GM18868 (cell line): ENCODE results near the gene MEIS2.

Experiments
- ATAC-seq: cut with Tn5 transposase; IDR thresholded peaks from one replicate; pipeline ENCODE4 v1.9.1; 2021; ENCODE audit warnings: mild to moderate bottlenecking, moderate library complexity; ENCODE audit not compliant: unreplicated experiment

The MEIS2 gene

DNA sequence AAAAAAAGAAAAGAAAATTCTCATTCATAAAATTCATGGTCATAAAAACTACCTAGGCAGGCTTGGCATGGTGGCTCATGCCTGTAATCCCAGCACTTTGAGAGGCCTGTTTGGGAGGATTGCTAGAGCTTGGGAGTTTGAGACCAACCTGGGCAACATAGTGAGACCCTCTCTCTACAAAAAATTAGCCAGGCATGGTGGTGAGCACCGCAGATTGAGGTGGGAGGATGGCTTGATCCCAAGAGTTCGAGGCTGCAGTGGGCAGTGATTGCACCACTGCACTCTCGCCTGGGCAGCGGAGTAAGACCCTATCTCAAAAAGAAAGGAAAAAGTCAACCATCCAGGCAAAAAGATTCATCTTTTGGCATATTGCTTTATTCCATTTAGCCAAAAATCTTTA lies 58.5 kb downstream of the MEIS2 start:
- no peak for ATAC-seq

DNA sequence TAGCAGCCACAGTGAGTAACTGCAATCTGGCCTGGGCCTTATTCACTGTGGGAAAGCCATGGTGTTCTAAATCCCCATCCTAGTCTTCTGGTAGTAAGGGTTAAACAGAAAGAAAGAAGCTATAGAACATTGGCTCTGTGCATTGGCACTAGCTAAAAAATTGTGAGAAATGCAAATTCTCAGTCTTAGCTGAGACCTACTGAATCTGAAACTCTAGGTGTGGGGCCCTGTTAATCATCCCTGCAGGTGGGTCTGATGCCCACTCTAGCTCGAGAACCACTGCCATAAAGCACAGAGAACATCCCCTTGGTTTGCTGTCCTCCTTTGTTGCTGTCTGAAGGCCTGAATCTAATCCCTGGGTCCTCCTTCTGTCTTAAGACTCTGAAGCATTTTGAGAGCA lies 59.3 kb downstream of the MEIS2 start:
- no peak for ATAC-seq

DNA sequence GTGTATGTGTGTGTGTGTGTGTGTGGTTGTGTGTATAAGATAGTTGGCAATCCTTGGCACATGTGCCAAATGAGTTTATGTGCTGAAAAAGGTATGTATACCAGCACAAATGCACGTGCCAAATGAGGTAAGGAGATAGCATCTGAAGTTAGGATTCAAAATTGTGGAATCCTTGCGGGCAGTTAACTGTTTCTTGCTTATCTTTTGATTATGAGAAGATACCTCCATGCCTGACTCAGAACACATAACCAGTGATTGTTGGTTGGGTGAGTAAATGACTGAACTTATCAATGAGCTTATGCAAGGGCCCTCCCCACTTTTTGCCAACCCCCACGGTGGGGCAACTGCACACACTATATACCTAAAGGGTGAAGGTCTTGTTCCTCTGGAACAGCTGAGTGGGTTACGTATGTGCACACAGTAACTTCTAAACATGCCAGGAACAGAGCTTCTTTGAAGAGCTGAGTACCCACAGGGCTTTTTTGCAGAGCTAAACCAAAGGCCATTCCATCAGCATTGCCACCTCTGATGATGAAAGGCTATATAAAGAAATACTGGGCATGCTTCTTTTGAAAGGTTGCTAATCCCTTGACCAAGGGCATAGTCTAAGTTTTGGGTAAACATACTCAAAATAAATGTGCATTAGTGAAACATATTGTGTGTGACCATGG lies 60.1 kb downstream of the MEIS2 start:
- ATAC-seq = no peak

DNA sequence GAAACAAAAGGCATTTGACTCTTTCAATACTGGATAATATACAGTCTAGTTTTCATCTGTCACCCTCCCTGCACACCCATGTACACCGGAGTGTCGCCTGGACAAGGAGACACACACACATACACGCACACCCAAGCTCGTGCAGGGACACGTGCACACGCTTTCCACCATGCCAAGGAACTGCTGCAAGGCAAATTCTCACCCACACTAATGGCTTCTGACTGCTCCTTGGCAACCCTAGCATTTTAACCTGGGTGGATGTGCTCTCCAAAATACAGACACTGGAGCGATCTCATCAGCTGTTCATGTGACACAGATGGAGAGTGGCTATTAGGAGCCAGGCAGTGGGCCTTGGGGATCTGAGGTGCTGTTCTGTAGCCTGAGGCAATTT lies 61.6 kb downstream of the MEIS2 start:
- ATAC-seq = no peak

DNA sequence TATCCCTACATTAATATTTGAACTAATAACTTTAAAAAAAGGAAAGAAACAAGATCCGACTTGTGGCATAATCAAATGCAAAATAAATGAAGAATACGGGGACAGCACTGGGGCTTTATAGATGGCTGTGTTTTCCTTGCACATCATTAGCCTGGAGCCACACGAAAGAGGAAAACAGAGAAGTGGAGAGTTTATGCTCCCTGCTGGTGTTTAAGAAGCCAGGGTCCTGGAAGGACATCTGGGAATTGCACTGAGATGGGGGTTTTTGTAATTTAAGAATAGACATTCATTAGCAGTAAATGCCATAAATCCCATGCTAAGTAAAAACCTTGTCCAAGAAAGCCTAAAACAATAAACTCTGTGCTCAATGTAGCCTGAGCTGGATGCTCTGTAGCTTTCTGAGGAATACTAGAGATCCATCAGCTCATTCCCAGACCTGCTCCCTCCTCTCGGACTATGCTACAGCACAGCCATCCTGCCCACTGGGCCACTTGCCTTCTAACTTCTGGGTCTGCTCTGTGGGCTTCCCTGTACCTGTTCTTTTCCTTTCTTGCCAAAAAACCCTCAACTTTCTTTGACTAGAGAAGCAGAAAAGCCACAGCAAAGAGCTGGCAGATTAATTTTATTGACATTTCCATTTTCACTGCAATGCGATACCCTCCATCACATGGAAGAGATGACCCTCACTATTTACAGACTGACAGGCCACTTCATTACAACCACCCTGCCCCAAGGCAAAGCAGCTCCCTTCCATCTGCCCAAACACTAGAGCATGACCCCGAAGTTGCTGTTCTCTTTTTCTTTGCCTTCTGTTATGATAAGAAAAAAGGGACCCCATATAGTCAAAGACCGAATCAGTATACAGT lies 62.3 kb downstream of the MEIS2 start:
- no peak for ATAC-seq

DNA sequence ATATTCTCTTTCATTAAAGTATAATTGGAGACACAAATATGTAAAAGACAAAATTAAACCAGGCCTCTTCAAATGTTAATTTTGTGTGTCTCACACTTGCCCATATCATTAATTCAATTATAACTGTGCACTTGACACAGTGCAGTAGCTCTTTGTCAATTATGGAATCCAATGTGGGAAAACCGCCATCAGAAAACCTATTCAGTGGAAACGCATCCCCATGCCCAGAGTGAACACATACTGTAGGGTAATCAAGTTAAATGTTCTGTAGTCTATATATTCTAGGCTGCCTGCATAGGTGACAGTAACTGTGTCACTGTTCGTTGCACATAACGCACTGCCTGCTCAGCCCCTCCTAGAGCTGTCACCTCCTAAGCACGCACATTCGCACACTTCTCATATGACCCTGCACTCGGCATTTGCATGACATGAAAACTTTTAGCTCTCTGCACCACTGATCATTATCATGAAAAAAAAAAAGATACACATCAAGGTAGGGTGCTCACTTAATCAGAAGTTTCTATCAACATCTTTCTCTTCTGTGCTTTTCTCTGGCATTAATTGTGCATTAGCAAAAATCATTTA lies 63.2 kb downstream of the MEIS2 start:
- ATAC-seq = no peak

DNA sequence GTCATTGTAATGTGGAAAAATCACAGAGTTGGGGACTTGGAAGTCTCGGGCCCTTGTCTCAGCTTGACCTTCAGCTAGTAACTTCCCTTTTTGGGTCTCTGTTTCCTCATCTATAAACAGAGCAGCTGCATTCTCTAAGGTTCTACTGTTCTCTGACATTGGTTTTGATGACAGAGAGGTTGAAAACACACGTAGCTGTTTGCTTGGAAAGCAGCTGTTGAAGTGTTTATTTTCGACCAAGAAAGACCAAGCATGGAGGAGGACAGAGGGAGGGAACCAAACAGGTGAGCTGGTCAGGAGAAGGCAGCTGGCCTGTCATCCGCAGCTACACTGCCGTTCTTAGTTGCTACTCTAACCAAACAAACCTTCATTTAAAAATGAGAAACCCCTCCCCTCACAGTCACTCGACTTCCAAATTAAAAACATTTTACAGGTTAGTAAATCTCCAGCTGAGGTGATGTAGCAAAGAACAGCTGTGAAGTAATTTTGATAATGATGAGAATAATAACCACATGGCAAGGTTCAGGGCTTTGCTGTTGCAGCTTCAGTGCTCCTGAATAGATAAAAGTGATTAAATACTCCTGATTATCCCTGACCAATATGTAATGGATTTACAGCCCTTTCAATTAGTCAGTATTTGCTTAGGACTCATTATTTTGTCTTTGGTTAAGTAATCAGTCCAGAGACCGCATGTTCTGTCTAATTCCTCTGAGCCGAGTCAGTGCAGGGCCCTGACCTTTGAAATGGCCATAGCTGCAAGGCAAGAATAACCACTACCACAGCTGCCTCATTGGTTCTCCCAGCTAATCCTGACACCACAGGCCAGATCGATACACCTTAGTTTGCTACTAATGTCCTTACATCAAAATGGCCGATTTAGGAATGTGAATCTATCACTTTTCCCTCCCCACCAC lies 65.3 kb downstream of the MEIS2 start:
- no peak for ATAC-seq

DNA sequence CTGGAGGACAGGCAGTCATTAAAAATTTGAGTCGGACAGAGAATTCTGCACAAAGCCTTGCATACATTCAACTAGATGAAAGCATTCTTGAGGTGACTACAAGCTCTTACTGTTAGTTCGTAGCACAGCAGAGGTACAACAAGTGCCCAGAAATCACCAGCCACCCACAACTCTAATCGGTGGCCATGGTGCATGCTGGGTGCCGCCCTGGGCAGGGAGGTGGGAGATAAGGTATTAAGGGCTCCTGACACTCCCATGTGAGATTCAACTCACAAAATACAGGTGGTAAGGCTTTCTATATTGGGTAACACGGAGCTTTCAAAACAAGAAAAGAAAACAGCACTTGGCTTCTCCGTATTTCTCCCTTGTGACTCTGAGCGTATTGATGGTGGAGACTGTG lies 66.0 kb downstream of the MEIS2 start:
- no peak for ATAC-seq

DNA sequence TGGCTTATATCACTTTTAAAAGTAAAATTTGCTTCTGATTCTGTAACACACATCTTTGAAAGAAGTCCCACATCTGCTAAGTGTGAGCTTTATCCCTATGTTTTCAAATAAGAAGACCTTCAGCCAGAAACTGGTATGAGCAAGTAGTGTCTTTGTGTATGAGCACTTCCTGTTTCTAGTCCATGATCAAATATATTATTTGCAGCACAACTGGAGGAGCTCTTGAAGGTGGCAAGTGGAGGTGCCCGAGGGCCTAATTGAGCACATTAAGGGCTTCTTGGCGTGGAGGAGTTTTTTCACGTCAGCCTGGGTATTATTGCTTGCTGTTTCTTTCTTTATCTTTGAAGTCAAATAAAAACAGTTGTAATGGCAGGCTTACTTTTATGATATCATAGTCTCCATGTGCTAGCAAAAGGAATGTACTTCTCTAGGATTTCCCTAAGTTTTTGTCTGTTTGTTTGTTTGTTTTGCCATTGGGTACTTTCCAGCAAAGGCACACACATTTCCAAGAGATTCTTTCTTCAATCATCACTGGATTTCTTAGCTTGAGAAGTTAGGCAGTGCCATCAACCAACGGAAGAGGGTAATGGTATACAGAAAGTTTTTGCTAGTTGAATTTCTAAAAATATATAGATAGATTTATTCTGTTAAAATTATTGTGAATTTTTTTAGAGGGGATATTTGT lies 68.1 kb downstream of the MEIS2 start:
- no peak for ATAC-seq

DNA sequence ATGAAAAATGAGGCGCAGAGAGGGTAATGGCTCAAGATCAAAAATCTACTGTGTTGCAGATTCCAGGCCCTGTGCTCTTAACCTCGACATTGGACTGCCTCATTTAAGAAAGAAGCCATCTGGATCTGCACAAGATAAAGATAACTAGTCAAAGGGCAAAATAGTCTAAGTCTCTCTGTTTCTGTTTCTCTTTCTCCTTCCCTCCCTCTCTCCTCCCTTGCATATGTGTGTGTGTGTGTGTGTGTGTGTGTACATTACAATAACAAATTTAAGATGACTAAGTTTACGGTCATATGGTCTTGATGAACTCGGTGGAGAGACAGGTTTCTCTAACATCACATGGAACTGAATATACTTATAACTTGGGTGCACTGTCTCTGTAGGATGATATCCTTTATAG lies 69.2 kb downstream of the MEIS2 start:
- no peak for ATAC-seq

DNA sequence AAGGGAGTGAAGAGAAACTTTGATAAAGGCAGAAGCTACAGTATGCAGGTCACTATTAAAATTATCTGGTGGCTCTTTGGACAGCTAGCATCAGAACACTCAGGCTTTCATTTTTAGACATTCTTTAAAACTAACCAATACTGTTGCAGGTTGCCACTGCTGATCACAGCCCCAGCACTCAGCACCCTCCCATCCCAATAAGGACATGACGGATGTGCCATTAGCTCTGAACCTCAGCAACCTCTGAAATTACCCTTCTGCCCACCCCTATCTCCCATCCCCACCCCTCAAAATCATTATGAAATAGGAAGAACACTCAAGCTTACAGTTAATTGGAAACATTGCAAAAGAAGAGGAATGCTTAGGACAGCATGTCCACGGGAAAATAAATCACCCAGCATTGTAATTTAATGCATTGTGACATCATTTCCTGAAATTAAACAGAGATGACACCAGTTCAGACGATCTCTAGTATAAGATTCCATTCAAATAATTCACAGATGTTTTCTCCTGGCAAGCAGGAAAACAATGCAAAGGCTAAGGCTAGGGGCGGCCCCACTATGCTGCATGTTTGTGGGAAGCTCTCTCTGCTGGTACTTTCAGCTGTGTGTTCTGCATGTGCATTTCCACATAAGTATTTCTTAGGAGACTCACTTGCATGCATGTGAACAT lies 71.6 kb downstream of the MEIS2 start:
- ATAC-seq = no peak

DNA sequence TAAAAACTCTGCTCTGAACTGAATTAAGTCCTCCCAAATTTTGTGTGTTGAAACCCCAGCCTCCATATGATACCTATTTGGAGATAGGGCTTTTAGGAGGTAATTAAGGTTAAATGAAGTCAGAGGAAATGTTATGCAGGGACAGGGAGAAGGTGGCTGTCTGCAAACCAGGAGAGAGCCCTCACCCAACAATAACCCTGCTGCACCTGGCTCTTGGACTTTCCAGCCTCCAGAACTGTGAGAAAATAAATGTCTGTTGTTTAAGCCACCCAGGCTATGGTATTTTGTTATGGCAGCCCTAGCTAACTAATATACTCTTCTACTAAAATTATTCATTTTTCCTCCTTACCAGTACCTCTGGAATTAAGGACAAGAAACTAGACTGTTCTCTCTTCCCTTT lies 79.5 kb downstream of the MEIS2 start:
- no peak for ATAC-seq

DNA sequence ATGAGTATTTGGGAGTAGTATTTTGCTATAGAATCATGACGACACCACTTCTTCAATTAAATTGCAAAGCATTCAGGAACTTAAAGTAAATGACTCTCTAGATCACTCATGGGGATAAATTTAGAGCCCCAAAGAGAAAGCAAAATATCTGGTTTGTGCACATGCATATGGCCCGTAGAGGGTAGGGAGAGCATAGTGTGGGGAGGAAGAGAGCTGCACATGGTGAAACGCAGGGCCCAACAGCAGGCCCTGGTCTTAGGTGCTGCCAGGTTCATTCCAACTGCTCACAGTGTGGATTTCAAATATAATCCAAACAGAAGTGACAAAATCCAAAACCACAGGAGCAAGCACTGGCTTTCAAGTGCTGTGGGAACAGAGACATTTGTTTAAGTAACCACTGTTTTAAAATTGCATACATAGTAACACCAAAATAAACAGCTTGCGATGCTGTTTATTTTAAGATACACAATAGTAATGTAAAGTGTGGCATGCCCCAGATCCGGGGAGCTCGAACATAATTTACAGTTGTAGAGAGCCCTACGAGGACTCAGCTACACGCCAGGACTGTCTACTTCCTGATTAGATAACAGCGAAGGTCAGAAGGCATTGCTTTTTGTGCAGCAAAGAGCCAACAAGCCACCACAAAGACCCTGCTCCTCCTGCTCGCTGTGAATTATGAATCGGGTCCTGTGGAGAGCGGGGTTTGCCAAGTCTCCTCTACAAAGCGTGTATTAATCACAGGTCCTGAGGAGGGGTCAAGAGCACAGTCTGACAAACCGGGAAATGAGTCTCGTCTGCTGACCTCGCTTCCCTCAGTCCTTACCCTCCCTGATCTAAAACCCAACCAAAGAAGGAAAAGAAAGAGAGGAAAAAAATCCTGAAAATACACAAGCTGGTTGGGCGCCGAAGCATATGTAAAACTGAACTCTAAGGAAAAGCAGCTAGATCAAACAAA lies 80.6 kb downstream of the MEIS2 start:
- no peak for ATAC-seq

DNA sequence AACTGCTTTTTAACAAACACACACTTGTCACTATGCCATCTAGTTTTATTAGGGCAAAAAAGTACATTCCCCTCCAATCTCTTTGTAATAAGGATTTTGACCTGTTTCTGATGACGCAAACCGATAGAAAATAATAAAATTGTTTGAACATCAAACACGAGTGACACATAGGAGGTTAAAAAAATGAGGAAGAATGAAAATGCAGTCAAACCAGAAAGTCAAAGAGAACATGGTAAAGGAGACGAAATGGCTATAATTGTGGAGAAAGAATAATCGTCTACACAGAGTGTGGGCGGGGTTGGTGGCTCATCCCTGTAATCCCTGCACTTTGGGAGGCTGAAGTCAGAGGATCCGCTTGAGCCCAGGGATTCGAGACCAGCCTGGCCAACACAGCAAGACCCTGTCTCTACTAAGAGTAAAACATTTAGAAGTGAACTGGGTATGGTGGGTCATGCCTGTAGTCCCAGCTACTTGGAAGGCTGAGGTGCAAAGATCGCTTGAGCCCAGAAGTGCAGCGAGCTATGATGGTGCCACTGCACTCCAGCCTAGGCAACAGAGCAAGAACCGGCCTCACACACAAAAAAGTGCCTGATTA lies 83.2 kb downstream of the MEIS2 start:
- ATAC-seq = no peak

DNA sequence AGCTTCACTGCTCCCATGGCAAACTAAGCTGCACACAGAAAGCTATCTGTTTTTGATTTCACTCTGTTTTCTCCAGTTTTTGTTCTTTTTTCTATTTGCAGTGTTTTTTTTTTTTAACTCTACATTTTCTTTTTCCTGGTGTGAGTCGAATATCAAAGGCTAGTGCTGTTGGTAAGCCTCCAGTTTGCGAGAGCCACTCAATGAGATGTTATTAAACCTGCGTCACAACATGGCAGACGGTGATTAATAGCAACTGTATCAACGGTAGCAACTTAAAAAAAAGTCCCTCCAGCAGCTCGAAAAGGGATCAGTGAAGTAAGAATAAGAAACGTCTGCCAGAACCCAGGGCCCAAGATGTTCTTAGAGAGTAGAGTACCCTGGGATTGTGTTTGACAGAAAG lies 84.1 kb downstream of the MEIS2 start:
- no peak for ATAC-seq

DNA sequence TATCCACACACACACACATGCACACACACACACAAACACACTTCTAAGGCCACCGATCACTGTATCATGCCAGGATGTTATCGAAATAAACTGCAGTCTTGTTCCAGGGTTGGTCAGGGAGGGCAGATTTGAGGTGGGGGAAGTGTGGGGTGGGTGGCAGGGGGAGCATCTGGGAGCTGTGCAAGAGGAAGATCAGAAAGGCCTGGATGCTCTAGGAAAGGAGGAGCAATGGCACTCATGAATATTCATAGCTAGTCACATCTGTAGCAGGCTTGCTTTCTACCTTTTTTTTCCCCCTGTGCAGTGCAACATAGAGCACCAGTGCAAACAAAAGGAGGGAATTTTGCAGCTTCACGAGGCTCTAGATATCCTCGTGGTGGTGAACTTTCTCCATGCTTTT lies 84.9 kb downstream of the MEIS2 start:
- ATAC-seq = no peak

DNA sequence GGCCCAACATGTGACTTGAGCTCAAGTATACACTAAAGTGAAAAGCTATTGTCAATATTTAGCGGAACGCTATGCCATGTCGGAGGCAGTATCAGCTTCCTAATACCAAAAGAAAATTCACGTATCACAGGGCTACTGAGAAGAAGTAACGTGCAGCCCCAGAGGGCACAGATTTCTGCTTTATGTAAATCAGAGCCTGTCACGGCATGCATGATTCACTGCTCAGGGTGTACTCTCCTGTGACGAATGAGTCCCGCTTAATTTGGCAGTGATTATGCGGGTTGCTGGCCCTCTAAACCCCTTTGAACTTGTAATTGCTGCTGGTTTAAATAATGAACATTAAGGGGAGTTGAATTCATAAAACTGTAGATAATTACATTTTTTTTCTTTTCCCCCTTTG lies 85.3 kb downstream of the MEIS2 start:
- ATAC-seq = no peak

DNA sequence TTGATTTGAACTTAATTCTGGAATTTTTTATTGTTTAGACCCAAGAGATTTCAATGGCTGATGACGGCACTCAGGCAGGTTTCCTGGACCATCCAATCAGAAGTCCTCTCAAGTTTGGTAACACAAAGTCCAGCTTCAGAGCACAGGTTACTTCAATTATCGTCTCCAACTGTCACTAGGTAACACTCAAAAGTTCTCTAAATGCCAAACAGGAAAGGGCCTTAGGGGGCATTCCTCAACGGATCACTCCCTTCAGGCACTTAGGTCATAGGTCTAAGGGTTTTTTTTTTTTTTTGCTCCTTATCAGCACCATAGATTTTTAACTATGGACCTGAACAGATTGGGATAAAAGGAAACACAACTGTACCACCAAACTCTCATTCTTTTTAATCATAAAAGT lies 85.8 kb downstream of the MEIS2 start:
- ATAC-seq = no peak

DNA sequence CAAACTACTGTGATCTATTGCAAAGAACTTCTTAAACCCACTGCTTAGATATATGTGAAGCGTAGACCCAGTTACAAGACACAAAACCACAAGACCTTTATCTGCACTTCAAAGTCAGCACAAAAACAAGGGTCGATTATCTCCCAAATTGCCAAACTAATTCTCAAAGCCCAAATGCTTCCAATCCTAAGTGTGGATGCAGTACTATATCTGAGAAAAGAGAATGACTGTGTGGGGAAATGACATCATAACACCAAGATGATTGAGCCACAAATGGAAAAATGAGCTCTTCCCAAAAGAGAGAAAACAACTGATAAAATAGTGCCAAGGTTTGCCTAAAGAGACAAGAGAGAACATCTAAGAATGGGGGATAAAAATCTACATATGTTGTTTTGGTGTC lies 86.2 kb downstream of the MEIS2 start:
- ATAC-seq = no peak
